Small intestine (tissue), 7 donors: Measurements from ENCODE around the gene APOL3. TPM values are rescaled to one million over a fixed set of nuclear protein-coding genes. Genes with fewer than 3 reads are reported as not detected.
"Not testable (repeated sequence)": the region's sequence is repeated elsewhere in the genome, so short reads cannot be mapped to it uniquely, and the experiment has no call there.

Source experiments
- DNase-seq, 2 donors: peaks; one replicate each; pipeline versions ENCODE4 v3.0.0 to v3.0.0-alpha.2; 2013
- FAIRE-seq: peaks from 2 replicates; lab custom pipeline; 2012; peaks lifted over from hg19 to GRCh38; lab: Jason Lieb, UNC
- H3K27ac ChIP-seq, 3 donors: one replicate each; pipeline ENCODE4 v1.5.1; 2013; ENCODE audit warnings: low read length in 2 of 3, mild to moderate bottlenecking in 2 of 3, control low read depth in 1 of 3, inconsistent platforms in 1 of 3, low read depth in 1 of 3, moderate library complexity in 1 of 3
- H3K27me3 ChIP-seq, 3 donors: one replicate each; pipeline ENCODE4 v1.6.1; 2013; ENCODE audit warnings: low read length in 3 of 3, inconsistent platforms in 1 of 3; ENCODE audit not compliant: control insufficient read depth in 3 of 3, insufficient read depth in 3 of 3
- H3K36me3 ChIP-seq, 3 donors: one replicate each; pipeline ENCODE4 v1.6.1; 2013; ENCODE audit warnings: low read length in 3 of 3, inconsistent platforms in 1 of 3, low read depth in 1 of 3, mild to moderate bottlenecking in 1 of 3, moderate library complexity in 1 of 3; ENCODE audit not compliant: control insufficient read depth in 3 of 3, insufficient read depth in 2 of 3
- H3K4me1 ChIP-seq, 3 donors: one replicate each; pipeline ENCODE4 v1.6.1; 2013; ENCODE audit warnings: low read length in 2 of 3, inconsistent platforms in 1 of 3, low read depth in 1 of 3, mild to moderate bottlenecking in 1 of 3, moderate library complexity in 1 of 3; ENCODE audit not compliant: control insufficient read depth in 3 of 3, insufficient read depth in 2 of 3
- H3K4me3 ChIP-seq, 3 donors: one replicate each; pipeline ENCODE4 v1.5.1; 2013; ENCODE audit warnings: low read length in 3 of 3, control low read depth in 1 of 3, inconsistent platforms in 1 of 3, low read depth in 1 of 3, mild to moderate bottlenecking in 1 of 3, moderate library complexity in 1 of 3
- H3K9me3 ChIP-seq, 2 donors: one replicate each; pipeline ENCODE4 v1.6.1; 2013; ENCODE audit warnings: low read depth in 1 of 2, low read length in 1 of 2; ENCODE audit not compliant: control insufficient read depth in 2 of 2, insufficient read depth in 1 of 2
- WGBS, 3 donors: extraction: QIAGEN DNeasy Blood & Tissue Kit; methylation state at CpG; one replicate each; pipeline ENCODE4 v1.1.7; 2013; 5-methylcytosine and 5-hydroxymethylcytosine counted together
- polyA plus RNA-seq, 4 donors: library from polyadenylated mRNA; stranded (reverse) in 3 of 4; unstranded in 1 of 4; fragments of 200-250 nt in 3 of 4; fragments of 120-200 nt in 1 of 4; gene quantifications; one replicate each; pipeline versions ENCODE4 v1.2.1 to v1.2.3, GENCODE V29; 2013
- donor health status: healthy with polysubstance abuse.
- donor health status: control.
- donor health status: control.
- donor health status: Bipolar disorder and iron deficiency.
- donor health status: healthy.

APOL3 gene
- polyA plus RNA-seq, 4 donors, result 9.3 to 44.7 (median 18.0) TPM

- H3K4me1 ChIP-seq, DNase-seq, H3K36me3 ChIP-seq, H3K9me3 ChIP-seq, FAIRE-seq, H3K27me3 ChIP-seq, H3K27ac ChIP-seq, H3K4me3 ChIP-seq: not testable (repeated sequence)
- 43 to 61% (median 50%) methylated on average over 6 of the region's 6 CpGs for WGBS, 3 donors
Observed at GRCh38 chr22:36120621-36121351, 39.8 kb downstream of the APOL3 start.

GRCh38 chr22:36117053-36117554, 43.5 kb downstream of the APOL3 start:
- Histone ChIP-seq H3K4me3 (no peak overlapping the region), H3K4me1 (no peaks in the 10 kb centered on the region), H3K36me3 (no peaks in the 10 kb centered on the region), H3K9me3 (no peaks in the 10 kb centered on the region), H3K27ac (no peak overlapping the region), H3K27me3 (no peaks in the 10 kb centered on the region)
- DNase-seq, result no peak
- FAIRE-seq, result no peak
- 67 to 81% (median 68%) methylated on average over 9 of the region's 9 CpGs for WGBS, 3 donors

GRCh38 chr22:36116127-36116526, 44.4 kb downstream of the APOL3 start:
- DNase-seq, result no peak
- no peak overlapping the region for H3K27ac ChIP-seq
- no peaks in the 10 kb centered on the region for H3K27me3 ChIP-seq
- H3K4me1 ChIP-seq, result no peaks in the 10 kb centered on the region
- H3K9me3 ChIP-seq, result no peaks in the 10 kb centered on the region
- 65 to 85% (median 73%) methylated on average over 2 of the region's 2 CpGs for WGBS, 3 donors
- H3K36me3 ChIP-seq, result no peaks in the 10 kb centered on the region
- H3K4me3 ChIP-seq, result no peak overlapping the region
- no peak for FAIRE-seq

- FAIRE-seq (no peak), DNase-seq (no peak)
- Histone ChIP-seq H3K36me3 (no peaks in the 10 kb centered on the region), H3K9me3 (no peaks in the 10 kb centered on the region), H3K27me3 (no peaks in the 10 kb centered on the region), H3K27ac (no peak overlapping the region), H3K4me1 (no peaks in the 10 kb centered on the region), H3K4me3 (no peak overlapping the region)
- WGBS, 3 donors, result 83 to 93% (median 87%) methylated on average over 1 of the region's 1 CpG
Observed at GRCh38 chr22:36113121-36113520, 47.4 kb downstream of the APOL3 start.

- Histone ChIP-seq H3K9me3 (no peaks in the 10 kb centered on the region), H3K27ac (no peak overlapping the region), H3K36me3 (no peaks in the 10 kb centered on the region), H3K4me1 (no peaks in the 10 kb centered on the region), H3K27me3 (no peaks in the 10 kb centered on the region), H3K4me3 (no peak overlapping the region)
- DNase-seq, result no peak
- 83 to 88% (median 83%) methylated on average over 6 of the region's 6 CpGs for WGBS, 3 donors
- no peak for FAIRE-seq
Observed at GRCh38 chr22:36111316-36111715, 49.2 kb downstream of the APOL3 start.

- 58 to 75% (median 71%) methylated on average over 15 of the region's 15 CpGs for WGBS, 3 donors
- Histone ChIP-seq H3K9me3 (no peaks in the 10 kb centered on the region), H3K4me3 (no peak overlapping the region), H3K36me3 (no peaks in the 10 kb centered on the region), H3K27me3 (no peaks in the 10 kb centered on the region), H3K27ac (no peak overlapping the region), H3K4me1 (no peaks in the 10 kb centered on the region)
- FAIRE-seq, result no peak
- no peak for DNase-seq
Observed at GRCh38 chr22:36110306-36110881, 50.2 kb downstream of the APOL3 start.

- WGBS, 3 donors, result 60 to 70% (median 62%) methylated on average over 8 of the region's 8 CpGs
- no peak for FAIRE-seq
- H3K4me1 ChIP-seq, result no peaks in the 10 kb centered on the region
- no peaks in the 10 kb centered on the region for H3K27me3 ChIP-seq
- H3K27ac ChIP-seq, result no peak overlapping the region
- no peaks in the 10 kb centered on the region for H3K36me3 ChIP-seq
- no peak overlapping the region for H3K4me3 ChIP-seq
- DNase-seq, result no peak
- no peaks in the 10 kb centered on the region for H3K9me3 ChIP-seq
Observed at GRCh38 chr22:36107436-36107835, 53.1 kb downstream of the APOL3 start.

- H3K4me1 ChIP-seq, result no peaks in the 10 kb centered on the region
- no peak overlapping the region for H3K27ac ChIP-seq
- FAIRE-seq, result no peak
- H3K9me3 ChIP-seq, result no peaks in the 10 kb centered on the region
- no peak for DNase-seq
- H3K36me3 ChIP-seq, result no peaks in the 10 kb centered on the region
- H3K27me3 ChIP-seq, result no peaks in the 10 kb centered on the region
- no peak overlapping the region for H3K4me3 ChIP-seq
- WGBS, 3 donors, result 78 to 90% (median 82%) methylated on average over 2 of the region's 2 CpGs
Observed at GRCh38 chr22:36106910-36107309, 53.6 kb downstream of the APOL3 start.
